Measurements from ENCODE around the gene PROM2. TPM values are rescaled to one million over a fixed set of nuclear protein-coding genes. Genes with fewer than 3 reads are reported as not detected.

PROM2 gene
- total and polyA plus RNA-seq, 2 donors (not counting 3 experiments of a cell fraction or from before 2014, with no cell fraction given), result 0.39 to 0.60 TPM

- no peaks in the 10 kb centered on the region for H3K27me3 ChIP-seq (ENCODE audit: control insufficient read depth in 2 of 2, insufficient read depth in 2 of 2, low read length in 2 of 2)
- TF ChIP-seq FOS (IDR thresholded peaks at IDR 0.05; ENCODE audit: borderline replicate concordance, insufficient read depth, low read length) (no peak), POLR2A (IDR thresholded peaks at IDR 0.05; ENCODE audit: low read depth, low read length) (no peak), POLR2AphosphoS5 (IDR thresholded peaks at IDR 0.05; ENCODE audit: insufficient read depth, low read depth, low read length) (no peak), EZH2 (IDR thresholded peaks at IDR 0.05; ENCODE audit: borderline replicate concordance, low read depth, low read length, severe bottlenecking) (no peak), MYC (IDR thresholded peaks at IDR 0.05; ENCODE audit: low read depth, low read length) (no peak), MAX (IDR thresholded peaks at IDR 0.05; ENCODE audit: insufficient read depth, insufficient read length) (no peak), JUN (IDR thresholded peaks at IDR 0.05; ENCODE audit: borderline replicate concordance, insufficient read depth, insufficient read length, low read depth) (no peak), CTCF (IDR thresholded peaks at IDR 0.05; ENCODE audit: extremely low read depth in 1 of 2, insufficient read depth in 1 of 2, low read depth in 1 of 2, low read length in 2 of 2) (no peak), GATA2 (IDR thresholded peaks at IDR 0.05; ENCODE audit: insufficient read depth, insufficient read length, low read depth, low read length) (no peak)
- no peaks in the 10 kb centered on the region for H3K79me2 ChIP-seq (ENCODE audit: control insufficient read depth, insufficient read depth, low read length)
- no peak overlapping the region for H2AFZ ChIP-seq (ENCODE audit: low read depth, low read length)
- H3K4me1 ChIP-seq (ENCODE audit: control insufficient read depth, extremely low read depth, insufficient read depth, low read length), result no peaks in the 10 kb centered on the region
- POLR2A ChIA-PET, result interaction anchor here (0.5 kb wide), 1 partner anchor 9 kb away, joined by 4 read pairs; no protein-coding TSS in a partner anchor
- DNase-seq (ENCODE audit: low read depth, low spot score), result no peak
- CTCF ChIA-PET, result no interaction called here
- BruUV-seq (replicated peaks), result no TSS peak
- no peak overlapping the region for H3K4me3 ChIP-seq (replicated peaks in 1 of 3; ENCODE audit: insufficient read depth in 1 of 3, low read depth in 1 of 3, low read length in 3 of 3)
- no peak overlapping the region for H3K9ac ChIP-seq (replicated peaks; ENCODE audit: extremely low read depth, insufficient read depth, low read length)
- no peaks in the 10 kb centered on the region for H3K9me3 ChIP-seq (replicated peaks; ENCODE audit: control insufficient read depth, insufficient read depth, low read length)
- dilution Hi-C loops (cut with MboI; ENCODE audit: extremely low pct_ligation_motif_present, low sequenced_read_pairs) (no loop called here), intact Hi-C loops (cut with micrococcal nuclease) (no loop called here)
- FAIRE-seq, result no peak
- no peaks in the 10 kb centered on the region for H4K20me1 ChIP-seq (replicated peaks; ENCODE audit: control insufficient read depth, extremely low read depth, insufficient read depth, low read length)
- no peaks in the 10 kb centered on the region for H3K9me1 ChIP-seq (replicated peaks; ENCODE audit: control insufficient read depth, extremely low read depth, insufficient read depth, low read length)
- no peaks in the 10 kb centered on the region for H3K36me3 ChIP-seq (ENCODE audit: control insufficient read depth in 2 of 2, extremely low read depth in 1 of 2, insufficient read depth in 2 of 2, low read length in 2 of 2)
- no peak overlapping the region for H3K4me2 ChIP-seq (ENCODE audit: insufficient read depth, low read length)
- no peak overlapping the region for H3K27ac ChIP-seq (ENCODE audit: insufficient read depth, low read depth, low read length)
These were observed 3.8 kb downstream of the PROM2 start for GRCh38 chr2:95278051-95278471.
